Spleen (tissue), 11 donors: ENCODE measurements around the gene KANK3. TPM values are rescaled to one million over a fixed set of nuclear protein-coding genes. Genes with fewer than 3 reads are reported as not detected.
"Not testable (repeated sequence)": the region's sequence is repeated elsewhere in the genome, so short reads cannot be mapped to it uniquely, and the experiment has no call there.

ENCODE experiments used
- DNase-seq: peaks from one replicate; pipeline ENCODE4 v3.0.0-alpha.2; 2020
- H3K27ac ChIP-seq, 8 donors: fragments of 200-600 bp; sonication (generic) in 7 of 8; 1 replicate in 4 of 8; 2 replicates in 4 of 8; pipeline versions ENCODE4 v1.5.0 to v1.8.0; 2016 to 2021; ENCODE audit warnings: inconsistent platforms in 4 of 8, mild to moderate bottlenecking in 4 of 8, moderate library complexity in 1 of 8
- H3K27me3 ChIP-seq, 7 donors: fragments of 200-600 bp; sonication (generic) in 6 of 7; replicated peaks in 1 of 7; 1 replicate in 4 of 7; 2 replicates in 3 of 7; pipeline versions ENCODE4 v1.5.0 to v1.8.0; 2016 to 2021; ENCODE audit warnings: inconsistent platforms in 3 of 7, mild to moderate bottlenecking in 1 of 7
- H3K36me3 ChIP-seq, 6 donors: fragments of 200-600 bp; sonication (generic) in 5 of 6; 1 replicate in 4 of 6; 2 replicates in 2 of 6; pipeline versions ENCODE4 v1.5.0 to v1.8.0; 2016 to 2021; ENCODE audit warnings: inconsistent platforms in 2 of 6
- H3K4me1 ChIP-seq, 6 donors: fragments of 200-600 bp; sonication (generic) in 5 of 6; 1 replicate in 3 of 6; 2 replicates in 3 of 6; pipeline versions ENCODE4 v1.5.0 to v1.8.0; 2016 to 2021; ENCODE audit warnings: inconsistent platforms in 3 of 6
- H3K4me3 ChIP-seq, 8 donors: fragments of 200-600 bp; sonication (generic) in 7 of 8; 1 replicate in 4 of 8; 2 replicates in 4 of 8; pipeline versions ENCODE4 v1.5.0 to v1.8.0; 2016 to 2021; ENCODE audit warnings: inconsistent platforms in 4 of 8, mild to moderate bottlenecking in 4 of 8, moderate library complexity in 2 of 8
- H3K9me3 ChIP-seq, 8 donors: fragments of 200-600 bp; sonication (generic) in 7 of 8; 1 replicate in 4 of 8; 2 replicates in 4 of 8; pipeline versions ENCODE4 v1.5.0 to v1.8.0; 2016 to 2021; ENCODE audit warnings: inconsistent platforms in 4 of 8
- CTCF ChIP-seq, 11 experiments: fragments of 200-600 bp in 7 of 11; fragments of 450-650 bp in 4 of 11; sonication (generic) in 4 of 11; IDR thresholded peaks in 8 of 11; conservative IDR thresholded peaks in 3 of 11; 1 replicate in 7 of 11; 2 replicates in 4 of 11; pipeline versions ENCODE4 v1.4.0 to v1.8.0; 2016 to 2021; ENCODE audit warnings: antibody characterized with exemption in 11 of 11, inconsistent platforms in 4 of 11, mild to moderate bottlenecking in 1 of 11
- POLR2A ChIP-seq, 3 donors: fragments of 450-650 bp; IDR thresholded peaks; one replicate each; pipeline ENCODE4 v1.5.1; 2017; ENCODE audit warnings: antibody characterized with exemption in 3 of 3, mild to moderate bottlenecking in 1 of 3
- POLR2AphosphoS5 ChIP-seq, 3 donors: sonication (generic); formaldehyde crosslinking; IDR thresholded peaks; one replicate each; pipeline ENCODE4 v1.5.1; 2017; ENCODE audit warnings: antibody characterized with exemption in 3 of 3
- WGBS, 5 donors: extraction: QIAGEN DNeasy Blood & Tissue Kit in 3 of 5; methylation state at CpG; one replicate each; pipeline versions ENCODE4 v1.1.5 to v1.1.7; 2013 to 2018; 5-methylcytosine and 5-hydroxymethylcytosine counted together
- intact Hi-C: fragments of 100-400 bp; cut with DNase I; formaldehyde crosslinking; loops from one replicate; pipeline ENCODE4 v1.15.0; 2023; ENCODE audit warnings: low total_unique reads
- polyA plus RNA-seq, 3 donors: library from polyadenylated mRNA; stranded (reverse); fragments of 200-250 nt; gene quantifications; one replicate each; pipeline ENCODE4 v1.2.1, GENCODE V29; 2013
- total RNA-seq, 7 donors: library from RNA; depleted of rRNA in 3 of 7; stranded (reverse); fragments of >200 nt in 3 of 7; fragmentation: NEBNext Ultra II Directional in 4 of 7; extraction: Animal tissue kit (Norgen Biotek cat#: 25700) in 4 of 7; gene quantifications; one replicate each; pipeline versions ENCODE4 v1.1.0 to v1.2.1, GENCODE V29; 2016 to 2021
- donor health status: healthy with polysubstance abuse.
- donor health status: DM: no; HTN: no; CAD: no; lungs with moderate emphysema.
- donor health status: DM: no; HTN: no; CAD: no.
- donor health status: Bipolar disorder and iron deficiency.
- donor health status: healthy.
- donor health status: DM: no; HTN: no; CAD: no.
- donor health status: DM: yes; HTN: yes; CAD: no.

KANK3 gene
- total and polyA plus RNA-seq, 10 donors = 14.0 to 84.6 (median 52.8) TPM

- WGBS, 5 donors = 3 to 5% (median 4%) methylated on average over 16 of the region's 16 CpGs
- H3K9me3 ChIP-seq = no peaks in the 10 kb centered on the region
These were observed 22.4 kb downstream of the KANK3 start for GRCh38 chr19:8320564-8321066.

GRCh38 chr19:8319807-8320520, 23.1 kb downstream of the KANK3 start:
- no peak for DNase-seq
- Histone ChIP-seq H3K36me3 (peaks cover 0 to 64% (median 28%) of the 10 kb centered on the region in 6 donors), H3K4me1 (peaks cover 26 to 95% (median 70%) of the 10 kb centered on the region in 6 donors), H3K27me3 (no peaks in the 10 kb centered on the region), H3K9me3 (no peaks in the 10 kb centered on the region), H3K4me3 (peak overlapping the region; percentile 75 to 98 (median 86)), H3K27ac (peak overlapping the region; percentile 85 to 96 (median 92))
- WGBS, 5 donors = 81 to 88% (median 87%) methylated on average over 19 of the region's 19 CpGs
- intact Hi-C loops = no loop called here
- TF ChIP-seq CTCF (IDR thresholded peaks at IDR 0.05 in 8 of 11, conservative IDR thresholded peaks at IDR 0.05 in 3 of 11) (no peak), POLR2AphosphoS5 (IDR thresholded peaks at IDR 0.05) (no peak), POLR2A (IDR thresholded peaks at IDR 0.05) (no peak)

More at GRCh38 chr19:8320564-8321066, 22.4 kb downstream of the KANK3 start:
- Histone ChIP-seq H3K4me1 (peaks cover 26 to 89% (median 70%) of the 10 kb centered on the region in 6 donors), H3K4me3 (peak overlapping the region; percentile 75 to 98 (median 86)), H3K27me3 (no peaks in the 10 kb centered on the region), H3K27ac (peak overlapping the region; percentile 85 to 96 (median 92)), H3K36me3 (peaks cover 0 to 57% (median 23%) of the 10 kb centered on the region in 6 donors)
- no peak for TF ChIP-seq CTCF (IDR thresholded peaks at IDR 0.05 in 8 of 11, conservative IDR thresholded peaks at IDR 0.05 in 3 of 11)
- no peak for TF ChIP-seq POLR2A (IDR thresholded peaks at IDR 0.05)
- TF ChIP-seq POLR2AphosphoS5 (IDR thresholded peaks at IDR 0.05) = no peak
- no peak for DNase-seq
- intact Hi-C loops = no loop called here

- intact Hi-C loops, H3K27ac ChIP-seq, H3K9me3 ChIP-seq, H3K27me3 ChIP-seq, DNase-seq, H3K4me3 ChIP-seq: not testable (repeated sequence)
- H3K36me3 ChIP-seq = peaks cover 0 to 64% (median 37%) of the 10 kb centered on the region in 6 donors
- H3K4me1 ChIP-seq = peaks cover 26 to 92% (median 61%) of the 10 kb centered on the region in 6 donors
- WGBS, 5 donors = 76 to 87% (median 82%) methylated on average over 9 of the region's 9 CpGs
These were observed 24.2 kb downstream of the KANK3 start for GRCh38 chr19:8318835-8319234.

GRCh38 chr19:8316351-8317125, 26.5 kb downstream of the KANK3 start:
- Histone ChIP-seq H3K4me3 (no peak overlapping the region), H3K4me1 (peaks cover 9 to 79% (median 49%) of the 10 kb centered on the region in 6 donors), H3K27me3 (no peaks in the 10 kb centered on the region), H3K9me3 (no peaks in the 10 kb centered on the region), H3K27ac (peak overlapping the region in 5 of 8 donors; percentile 16 to 65 (median 64)), H3K36me3 (peaks cover 0 to 70% (median 39%) of the 10 kb centered on the region in 6 donors)
- WGBS, 5 donors = 78 to 94% (median 84%) methylated on average over 12 to 14 of the region's 14 CpGs
- no peak for DNase-seq
- TF ChIP-seq POLR2AphosphoS5 (IDR thresholded peaks at IDR 0.05) (peak; percentile 36 to 58 (median 39)), CTCF (IDR thresholded peaks at IDR 0.05 in 8 of 11, conservative IDR thresholded peaks at IDR 0.05 in 3 of 11) (no peak)
- intact Hi-C loops = no loop called here

GRCh38 chr19:8314981-8315640, 28.0 kb downstream of the KANK3 start:
- intact Hi-C loops, H3K4me3 ChIP-seq, H3K27me3 ChIP-seq, H3K9me3 ChIP-seq, DNase-seq: not testable (repeated sequence)
- 76 to 92% (median 82%) methylated on average over 11 of the region's 11 CpGs for WGBS, 5 donors
- Histone ChIP-seq H3K4me1 (peaks cover 4 to 82% (median 44%) of the 10 kb centered on the region in 6 donors), H3K27ac (peak overlapping the region in 2 of 8 donors; percentile 33 to 64), H3K36me3 (peaks cover 0 to 84% (median 49%) of the 10 kb centered on the region in 6 donors)
